Esophagus muscularis mucosa (tissue), 3 donors: ENCODE results near the gene TRRAP.

Source experiments
- CTCF ChIP-seq, 3 experiments: fragments of 200-600 bp in 2 of 3; fragments of 450-650 bp in 1 of 3; sonication (generic) in 2 of 3; IDR thresholded peaks; one replicate each; pipeline ENCODE4 v1.5.1; 2017 to 2019; ENCODE audit warnings: antibody characterized with exemption in 3 of 3, mild to moderate bottlenecking in 2 of 3, moderate library complexity in 1 of 3
- POLR2A ChIP-seq: fragments of 450-650 bp; IDR thresholded peaks from one replicate; pipeline ENCODE4 v1.6.1; 2017; ENCODE audit warnings: antibody characterized with exemption, moderate library complexity, mild to moderate bottlenecking, low read depth

GRCh38 chr7:98974906-98975816 lies 96.8 kb downstream of the TRRAP start:
- no peak for TF ChIP-seq CTCF (IDR thresholded peaks at IDR 0.05)
- no peak for TF ChIP-seq POLR2A
